Tibial nerve (tissue), 3 donors: Measurements from ENCODE around the gene SLX4IP.

Experiments
- POLR2A ChIP-seq, 2 donors: fragments of 450-650 bp; IDR thresholded peaks; one replicate each; pipeline ENCODE4 v1.6.1; 2017; ENCODE audit warnings: antibody characterized with exemption in 2 of 2, mild to moderate bottlenecking in 2 of 2, moderate library complexity in 2 of 2
- TF ChIP-seq, protein P1 (sequence below), 5 experiments: fragments of 200-600 bp in 3 of 5; fragments of 450-650 bp in 2 of 5; sonication (generic) in 3 of 5; IDR thresholded peaks; one replicate each; pipeline ENCODE4 v1.5.1; 2016 to 2019; ENCODE audit warnings: antibody characterized with exemption in 5 of 5, mild to moderate bottlenecking in 3 of 5, moderate library complexity in 2 of 5

DNA sequence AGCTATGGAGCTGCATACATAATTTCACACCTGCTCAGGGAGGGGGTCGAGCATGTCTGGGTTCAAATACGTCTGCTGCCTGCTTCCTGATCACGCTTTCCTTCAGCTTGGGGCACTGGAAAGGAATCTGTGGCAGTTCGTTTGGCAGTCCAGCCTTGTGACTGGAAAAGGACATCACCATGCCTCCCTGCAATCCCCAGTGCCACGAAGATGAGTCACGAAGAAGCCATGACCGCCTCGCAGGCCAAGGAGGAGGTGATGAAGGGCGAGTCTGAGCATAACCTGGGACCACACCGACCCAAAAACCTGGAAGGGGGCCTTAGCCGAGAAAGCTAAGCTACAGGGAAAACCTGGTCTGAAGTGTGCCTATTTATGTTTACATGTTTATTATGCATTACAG lies 225.6 kb downstream of the SLX4IP start:
- TF ChIP-seq, protein P1, sequence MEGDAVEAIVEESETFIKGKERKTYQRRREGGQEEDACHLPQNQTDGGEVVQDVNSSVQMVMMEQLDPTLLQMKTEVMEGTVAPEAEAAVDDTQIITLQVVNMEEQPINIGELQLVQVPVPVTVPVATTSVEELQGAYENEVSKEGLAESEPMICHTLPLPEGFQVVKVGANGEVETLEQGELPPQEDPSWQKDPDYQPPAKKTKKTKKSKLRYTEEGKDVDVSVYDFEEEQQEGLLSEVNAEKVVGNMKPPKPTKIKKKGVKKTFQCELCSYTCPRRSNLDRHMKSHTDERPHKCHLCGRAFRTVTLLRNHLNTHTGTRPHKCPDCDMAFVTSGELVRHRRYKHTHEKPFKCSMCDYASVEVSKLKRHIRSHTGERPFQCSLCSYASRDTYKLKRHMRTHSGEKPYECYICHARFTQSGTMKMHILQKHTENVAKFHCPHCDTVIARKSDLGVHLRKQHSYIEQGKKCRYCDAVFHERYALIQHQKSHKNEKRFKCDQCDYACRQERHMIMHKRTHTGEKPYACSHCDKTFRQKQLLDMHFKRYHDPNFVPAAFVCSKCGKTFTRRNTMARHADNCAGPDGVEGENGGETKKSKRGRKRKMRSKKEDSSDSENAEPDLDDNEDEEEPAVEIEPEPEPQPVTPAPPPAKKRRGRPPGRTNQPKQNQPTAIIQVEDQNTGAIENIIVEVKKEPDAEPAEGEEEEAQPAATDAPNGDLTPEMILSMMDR (IDR thresholded peaks at IDR 0.05): no peak
- no peak for TF ChIP-seq POLR2A (IDR thresholded peaks at IDR 0.05)
